GM12878 (cell line): Measurements from ENCODE around the gene DHCR24. TPM values are rescaled to one million over a fixed set of nuclear protein-coding genes. Genes with fewer than 3 reads are reported as not detected.

Source experiments
- ATAC-seq: fragments of 200-7000 bp; cut with Tn5 transposase; 3 replicates; pipeline ENCODE4 v1.9.1; 2020; ENCODE audit warnings: mild to moderate bottlenecking, moderate library complexity
- BruUV-seq: library from RNA; stranded (reverse); fragments of 400-500 nt; replicated peaks from 2 replicates; lab custom pipeline; 2021; lab: Mats Ljungman, UMichigan
- CTCF ChIA-PET: fragments of 300-600 bp; sonication (Branson Sonifier 250); formaldehyde crosslinking; extraction: SDS; loops from one replicate; lab custom pipeline; 2021; ENCODE audit warnings: inconsistent platforms; lab: Yijun Ruan, JAX
- POLR2A ChIA-PET: fragments of 350-600 bp; formaldehyde crosslinking; extraction: SDS; loops from one replicate; lab custom pipeline; 2021; ENCODE audit warnings: inconsistent platforms; lab: Charles Lee
- RAD21 ChIA-PET: fragments of 300-600 bp; sonication (Branson Sonifier 250); formaldehyde crosslinking; loops from one replicate; lab custom pipeline; 2023; ENCODE audit warnings: antibody characterized with exemption; ENCODE audit not compliant: unreplicated experiment; lab: Charles Lee
- SMC1A ChIA-PET: fragments of 300-600 bp; sonication (Branson Sonifier 250); formaldehyde crosslinking; loops from one replicate; lab custom pipeline; 2023; ENCODE audit not compliant: unreplicated experiment, uncharacterized antibody; lab: Charles Lee
- DNase-seq: peaks from one replicate; pipeline ENCODE4 v3.0.0-alpha.2; 2011; ENCODE audit warnings: low read depth, low spot score
- FAIRE-seq: peaks from 3 replicates; lab custom pipeline; 2011; peaks lifted over from hg19 to GRCh38; lab: Jason Lieb, UNC
- H2AFZ ChIP-seq: 2 replicates; pipeline ENCODE4 v1.6.0; 2011; ENCODE audit warnings: low read depth, low read length, control low read depth; ENCODE audit not compliant: control insufficient read depth
- H3K27ac ChIP-seq: 2 replicates; pipeline ENCODE4 v1.5.1; 2011; ENCODE audit warnings: control low read depth; ENCODE audit not compliant: control insufficient read depth, insufficient read depth
- H3K27me3 ChIP-seq, 2 experiments: replicated peaks in 1 of 2; 2 replicates each; pipeline versions ENCODE4 v1.6.0 to v1.6.1; 2011; ENCODE audit warnings: low read length in 1 of 2; ENCODE audit not compliant: control insufficient read depth in 2 of 2, insufficient read depth in 2 of 2
- H3K36me3 ChIP-seq, 2 experiments: 2 replicates each; pipeline ENCODE4 v1.5.1; 2011; ENCODE audit warnings: low read length in 1 of 2; ENCODE audit not compliant: control insufficient read depth in 2 of 2, insufficient read depth in 2 of 2
- H3K4me1 ChIP-seq: 2 replicates; pipeline ENCODE4 v1.6.1; 2011; ENCODE audit warnings: mild to moderate bottlenecking, low read length, moderate library complexity, mixed read lengths; ENCODE audit not compliant: control insufficient read depth, insufficient read depth
- H3K4me2 ChIP-seq: 2 replicates; pipeline ENCODE4 v1.6.0; 2011; ENCODE audit warnings: control low read depth; ENCODE audit not compliant: control insufficient read depth, insufficient read depth
- H3K4me3 ChIP-seq: fragments of 200-600 bp; sonication (generic); 2 replicates; pipeline ENCODE4 v1.5.1; 2016
- H3K79me2 ChIP-seq: 2 replicates; pipeline ENCODE4 v1.6.0; 2011; ENCODE audit warnings: low read length; ENCODE audit not compliant: control insufficient read depth, insufficient read depth
- H3K9ac ChIP-seq: 2 replicates; pipeline ENCODE4 v1.8.0; 2011; ENCODE audit warnings: low read length, control low read depth, mixed read lengths; ENCODE audit not compliant: control insufficient read depth, insufficient read depth
- H3K9me3 ChIP-seq: replicated peaks from 3 replicates; pipeline ENCODE4 v1.5.1; 2011; ENCODE audit warnings: mild to moderate bottlenecking, low read length; ENCODE audit not compliant: control insufficient read depth, insufficient read depth
- H4K20me1 ChIP-seq: 2 replicates; pipeline ENCODE4 v1.6.0; 2011; ENCODE audit not compliant: control insufficient read depth, insufficient read depth
- BRCA1 ChIP-seq: IDR thresholded peaks from 2 replicates; pipeline ENCODE4 v1.6.1; 2011; ENCODE audit warnings: low read depth, low read length, improper control_type of control experiment
- CHD4 ChIP-seq: fragments of 200-600 bp; sonication (generic); IDR thresholded peaks from 2 replicates; pipeline ENCODE4 v1.6.1; 2016; ENCODE audit warnings: mild to moderate bottlenecking
- EZH2 ChIP-seq: IDR thresholded peaks from 2 replicates; pipeline ENCODE4 v1.6.1; 2012; ENCODE audit warnings: low read depth, mild to moderate bottlenecking, control low read depth, inconsistent platforms, low read length, borderline replicate concordance; ENCODE audit not compliant: control insufficient read depth
- FOXM1 ChIP-seq: IDR thresholded peaks from 2 replicates; pipeline ENCODE4 v1.6.1; 2012; ENCODE audit warnings: low read depth, mild to moderate bottlenecking, inconsistent platforms, low read length, moderate library complexity
- HCFC1 ChIP-seq: fragments of 150-350 bp; IDR thresholded peaks from 2 replicates; pipeline ENCODE4 v1.6.1; 2014; ENCODE audit warnings: low read length
- LARP7 ChIP-seq: fragments of 450-650 bp; IDR thresholded peaks from 2 replicates; pipeline ENCODE4 v1.6.1; 2017; ENCODE audit warnings: mild to moderate bottlenecking
- MTA3 ChIP-seq: IDR thresholded peaks from 2 replicates; pipeline ENCODE4 v1.6.1; 2012; ENCODE audit warnings: low read length, inconsistent platforms, borderline replicate concordance
- NFIC ChIP-seq: IDR thresholded peaks from 2 replicates; pipeline ENCODE4 v1.6.1; 2012; ENCODE audit warnings: low read depth, mild to moderate bottlenecking, inconsistent platforms, low read length, moderate library complexity
- NR2F1 ChIP-seq: fragments of 450-650 bp; conservative IDR thresholded peaks from 2 replicates; pipeline ENCODE4 v1.6.1; 2017; ENCODE audit warnings: mild to moderate bottlenecking
- PML ChIP-seq: IDR thresholded peaks from 2 replicates; pipeline ENCODE4 v1.6.1; 2012; ENCODE audit warnings: low read length, inconsistent platforms
- RCOR1 ChIP-seq: conservative IDR thresholded peaks from 2 replicates; pipeline ENCODE4 v1.6.1; 2012; ENCODE audit warnings: low read depth, low read length, improper control_type of control experiment
- RELA ChIP-seq: fragments of 450-650 bp; IDR thresholded peaks from 2 replicates; pipeline ENCODE4 v1.8.0; 2014; ENCODE audit warnings: borderline replicate concordance; ENCODE audit not compliant: partially characterized antibody
- SMAD1 ChIP-seq: fragments of 450-650 bp; IDR thresholded peaks from 2 replicates; pipeline ENCODE4 v1.6.1; 2018; ENCODE audit warnings: mild to moderate bottlenecking, low read depth; ENCODE audit not compliant: partially characterized antibody
- TCF3 ChIP-seq: IDR thresholded peaks from 2 replicates; pipeline ENCODE4 v1.6.1; 2012; ENCODE audit warnings: low read depth, mild to moderate bottlenecking, low read length, borderline replicate concordance; ENCODE audit not compliant: insufficient read depth
- in situ Hi-C: fragments of 300-500 bp; cut with MboI; formaldehyde crosslinking; loops from 9 replicates; pipeline ENCODE4 v1.14.3; 2018; ENCODE audit warnings: mixed read lengths
- intact Hi-C: fragments of 100-400 bp; cut with micrococcal nuclease; formaldehyde crosslinking; loops from one replicate; pipeline ENCODE4 v1.14.2; 2022; ENCODE audit not compliant: unreplicated experiment
- polyA plus RNA-seq, 11 experiments: library from polyadenylated mRNA; depleted of rRNA in 4 of 11; unstranded in 6 of 11; stranded (reverse) in 5 of 11; fragments of >200 nt; fragmentation: Nextera tagmentation in 4 of 11; fragmentation: Illumina TruSeq in 1 of 11; extraction: Ambion mirVana in 4 of 11; extraction: Trizol in 1 of 11; gene quantifications; 1 replicate in 1 of 11; 2 replicates in 10 of 11; pipeline versions ENCODE4 v1.2.1 to v1.2.3, GENCODE V29; 2011 to 2016; ENCODE audit warnings: inconsistent platforms in 2 of 11, missing spikeins in 2 of 11, low read depth in 1 of 11
- total RNA-seq, 4 experiments: library from RNA; depleted of rRNA in 3 of 4; stranded (reverse); fragments of >200 nt in 3 of 4; fragmentation: Illumina TruSeq in 1 of 4; extraction: Trizol in 1 of 4; gene quantifications; 2 replicates each; pipeline versions ENCODE4 v1.2.1 to v1.2.3, GENCODE V29; 2013 to 2021
- TF ChIP-seq, protein P1 (sequence below): fragments of 450-650 bp; IDR thresholded peaks from 2 replicates; pipeline ENCODE4 v1.6.1; 2016; ENCODE audit warnings: mild to moderate bottlenecking

DHCR24 gene
- total and polyA plus RNA-seq, 10 of the 15 experiments (the other 5 are each of a cell fraction or from before 2014, with no cell fraction given): 23.3 to 169 (median 120) TPM

DNA sequence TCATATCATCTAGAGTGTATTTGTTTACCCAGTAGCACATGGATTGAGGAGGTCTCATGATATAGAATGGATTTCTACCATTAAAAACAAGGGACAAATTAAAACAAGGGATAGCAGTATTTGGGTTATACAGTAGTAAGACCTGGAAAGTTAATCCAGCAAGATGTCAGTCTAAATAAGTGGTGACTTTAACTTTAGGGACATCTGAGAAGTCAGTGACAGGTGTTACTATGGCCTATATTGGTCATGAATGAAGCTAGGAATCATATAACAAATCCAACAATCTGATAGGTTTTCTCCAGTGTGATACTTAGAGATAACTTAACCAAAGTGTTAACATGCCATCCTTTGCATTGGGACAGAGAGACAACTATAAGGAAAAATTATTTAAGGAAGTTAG is 42.7 kb upstream of the DHCR24 start:
- ATAC-seq (no peak), DNase-seq (no peak), FAIRE-seq (no peak)
- Histone ChIP-seq H3K27ac (no peak overlapping the region), H3K4me3 (no peak overlapping the region), H3K79me2 (no peaks in the 10 kb centered on the region), H3K36me3 (no peaks in the 10 kb centered on the region), H3K27me3 (no peaks in the 10 kb centered on the region), H4K20me1 (no peaks in the 10 kb centered on the region), H2AFZ (no peak overlapping the region), H3K9ac (no peak overlapping the region), H3K4me2 (no peak overlapping the region), H3K9me3 (no peaks in the 10 kb centered on the region), H3K4me1 (no peaks in the 10 kb centered on the region)
- SMC1A ChIA-PET: interaction anchor here (1.1 to 1.9 kb wide), 2 partner anchors 10 to 15 kb away, joined by 3 to 8 read pairs; no protein-coding TSS in a partner anchor
- in situ Hi-C loops: no loop called here
- TF ChIP-seq HCFC1 (no peak), NFIC (no peak), TCF3 (no peak), EZH2 (no peak), RCOR1 (no peak), CHD4 (no peak), LARP7 (no peak), BRCA1 (no peak), MTA3 (no peak), SMAD1 (no peak), PML (no peak), FOXM1 (no peak), RELA (no peak), NR2F1 (no peak)
- TF ChIP-seq, protein P1, sequence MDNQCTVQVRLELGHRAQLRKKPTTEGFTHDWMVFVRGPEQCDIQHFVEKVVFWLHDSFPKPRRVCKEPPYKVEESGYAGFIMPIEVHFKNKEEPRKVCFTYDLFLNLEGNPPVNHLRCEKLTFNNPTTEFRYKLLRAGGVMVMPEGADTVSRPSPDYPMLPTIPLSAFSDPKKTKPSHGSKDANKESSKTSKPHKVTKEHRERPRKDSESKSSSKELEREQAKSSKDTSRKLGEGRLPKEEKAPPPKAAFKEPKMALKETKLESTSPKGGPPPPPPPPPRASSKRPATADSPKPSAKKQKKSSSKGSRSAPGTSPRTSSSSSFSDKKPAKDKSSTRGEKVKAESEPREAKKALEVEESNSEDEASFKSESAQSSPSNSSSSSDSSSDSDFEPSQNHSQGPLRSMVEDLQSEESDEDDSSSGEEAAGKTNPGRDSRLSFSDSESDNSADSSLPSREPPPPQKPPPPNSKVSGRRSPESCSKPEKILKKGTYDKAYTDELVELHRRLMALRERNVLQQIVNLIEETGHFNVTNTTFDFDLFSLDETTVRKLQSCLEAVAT: no peak
- CTCF ChIA-PET: interaction anchor here (0.9 to 3.4 kb wide), 3 partner anchors 16 to 92 kb away, joined by 3 to 20 read pairs (median 5); no protein-coding TSS in a partner anchor
- intact Hi-C loops: no loop called here
- RAD21 ChIA-PET: interaction anchor here (1.5 kb wide), 1 partner anchor 15 kb away, joined by 6 read pairs; no protein-coding TSS in a partner anchor
- no TSS peak for BruUV-seq
- POLR2A ChIA-PET: no interaction called here
